ENCODE measurements around the gene IGSF23. TPM values are rescaled to one million over a fixed set of nuclear protein-coding genes. Genes with fewer than 3 reads are reported as not detected.
A peak's percentile ranks its signal among the peaks of the same experiment; 100 is the strongest.

IGSF23 gene
- total and polyA plus RNA-seq, 2 of the 13 experiments (the other 11 are each of a cell fraction or from before 2014, with no cell fraction given), result 2.3 to 8.8 TPM

GRCh38 chr19:44636439-44637389 is 23.4 kb downstream of the IGSF23 start (continued):
- TF ChIP-seq SKI (IDR thresholded peaks at IDR 0.05; ENCODE audit: partially characterized antibody) (no peak), POLR2A (IDR thresholded peaks at IDR 0.05; ENCODE audit: insufficient read depth in 1 of 2, low read depth in 2 of 2, low read length in 2 of 2) (no peak), PHF21A (CRISPR knock-in tag; IDR thresholded peaks at IDR 0.05) (peak; percentile 73), ZNF121 (CRISPR knock-in tag; IDR thresholded peaks at IDR 0.05) (peak; percentile 54; the same call in 1 of the 2 replicates), FOXP4 (CRISPR knock-in tag; IDR thresholded peaks at IDR 0.05) (0 out of 2 replicates have a peak, but pooled peaks have one; percentile 27), HMGXB3 (CRISPR knock-in tag; IDR thresholded peaks at IDR 0.05; ENCODE audit: borderline replicate concordance) (no peak), SMC3 (IDR thresholded peaks at IDR 0.05; ENCODE audit: low read length) (no peak), ZNF879 (CRISPR knock-in tag; IDR thresholded peaks at IDR 0.05) (no peak), ZSCAN21 (CRISPR knock-in tag; IDR thresholded peaks at IDR 0.05; ENCODE audit: borderline replicate concordance) (no peak), ZNF609 (CRISPR knock-in tag; IDR thresholded peaks at IDR 0.05; ENCODE audit: borderline replicate concordance) (no peak; the same call in 1 of the 2 replicates), ELF4 (CRISPR knock-in tag; IDR thresholded peaks at IDR 0.05; ENCODE audit: borderline replicate concordance) (no peak), EED (CRISPR knock-in tag; IDR thresholded peaks at IDR 0.05) (no peak), SALL1 (CRISPR knock-in tag; IDR thresholded peaks at IDR 0.05) (peak; percentile 50; the same call in 1 of the 2 replicates), BORCS8-MEF2B (CRISPR knock-in tag; IDR thresholded peaks at IDR 0.05) (no peak), ZBTB20 (CRISPR knock-in tag; IDR thresholded peaks at IDR 0.05; ENCODE audit: borderline replicate concordance, low read depth) (peak; percentile 54; the same call in 1 of the 2 replicates), IKZF5 (CRISPR knock-in tag; IDR thresholded peaks at IDR 0.05) (0 out of 2 replicates have a peak, but pooled peaks have one; percentile 15)
